Measurements from ENCODE around the gene CYP2J2. TPM values are rescaled to one million over a fixed set of nuclear protein-coding genes. Genes with fewer than 3 reads are reported as not detected.

CYP2J2 gene
- total RNA-seq, 1 donor from 2014 or later = 1.8 TPM

Other genes starting within 250 kb of the CYP2J2 start
- 1.7 and 1.8 TPM in 2 replicates for gene HOOK1, start 111.8 kb downstream of the CYP2J2 start, total RNA-seq
- gene C1orf87, start 147.0 kb upstream of the CYP2J2 start, total RNA-seq = not detected in 2 replicates